OCI-LY1 (cell line): ENCODE data around the gene SORBS2.

Source experiments
- CTCF ChIP-seq: fragments of 200-600 bp; sonication (generic), shearing (Covaris generic); IDR thresholded peaks from 2 replicates; pipeline ENCODE4 v1.5.1; 2017; ENCODE audit warnings: mild to moderate bottlenecking, antibody characterized with exemption, low read length, moderate library complexity, mixed read lengths
- EZH2 ChIP-seq: fragments of 200-600 bp; sonication (generic), shearing (Covaris generic); IDR thresholded peaks from 2 replicates; pipeline ENCODE4 v1.8.0; 2017; ENCODE audit warnings: borderline replicate concordance, mixed run types, mild to moderate bottlenecking, antibody characterized with exemption, low read length, moderate library complexity, mixed read lengths

GRCh38 chr4:185734214-185734613 lies 77.8 kb downstream of the SORBS2 start:
- TF ChIP-seq EZH2 (no peak), CTCF (no peak)
